NCI-H460 (cell line): ENCODE data around the gene GRSF1. TPM values are rescaled to one million over a fixed set of nuclear protein-coding genes. Genes with fewer than 3 reads are reported as not detected.
"Not testable (repeated sequence)": the region's sequence is repeated elsewhere in the genome, so short reads cannot be mapped to it uniquely, and the experiment has no call there.

Experiments
- DNase-seq: peaks from one replicate; pipeline ENCODE4 v3.0.0-alpha.2; 2016; ENCODE audit warnings: low read depth; ENCODE audit errors: extremely low read depth
- total RNA-seq: library from RNA; depleted of rRNA; stranded (reverse); fragments of >200 nt; shearing (Covaris generic); gene quantifications from 2 replicates; pipeline ENCODE4 v1.2.3, GENCODE V29; 2014

Gene GRSF1
- total RNA-seq, 1 experiment from 2014 or later, result 90.0 TPM

GRCh38 chr4:70838204-70838603, 1.5 kb downstream of the GRSF1 start:
- no peak for DNase-seq

GRCh38 chr4:70836081-70836480, 3.6 kb downstream of the GRSF1 start:
- no peak for DNase-seq

- DNase-seq, result no peak
Observed at GRCh38 chr4:70833675-70834074, 6.0 kb downstream of the GRSF1 start.

- DNase-seq, result no peak
Observed at GRCh38 chr4:70831293-70831692, 8.4 kb downstream of the GRSF1 start.

GRCh38 chr4:70830054-70830453, 9.6 kb downstream of the GRSF1 start:
- no peak for DNase-seq

GRCh38 chr4:70829492-70829891, 10.2 kb downstream of the GRSF1 start:
- no peak for DNase-seq

- no peak for DNase-seq
Observed at GRCh38 chr4:70829015-70829414, 10.7 kb downstream of the GRSF1 start.

GRCh38 chr4:70818921-70819320, 20.8 kb downstream of the GRSF1 start:
- no peak for DNase-seq

GRCh38 chr4:70818173-70818855, 21.4 kb downstream of the GRSF1 start:
- no peak for DNase-seq

- no peak for DNase-seq
Observed at GRCh38 chr4:70816894-70817293, 22.8 kb downstream of the GRSF1 start.

- no peak for DNase-seq
Observed at GRCh38 chr4:70815370-70815769, 24.3 kb downstream of the GRSF1 start.

GRCh38 chr4:70808151-70808550, 31.5 kb downstream of the GRSF1 start:
- no peak for DNase-seq

- no peak for DNase-seq
Observed at GRCh38 chr4:70802928-70803580, 36.6 kb downstream of the GRSF1 start.

- no peak for DNase-seq
Observed at GRCh38 chr4:70801265-70801809, 38.4 kb downstream of the GRSF1 start.

GRCh38 chr4:70793626-70794025, 46.1 kb downstream of the GRSF1 start:
- DNase-seq, result no peak

GRCh38 chr4:70788733-70789132, 51.0 kb downstream of the GRSF1 start:
- DNase-seq, result no peak

GRCh38 chr4:70787496-70787895, 52.2 kb downstream of the GRSF1 start:
- DNase-seq, result no peak

- no peak for DNase-seq
Observed at GRCh38 chr4:70783096-70783495, 56.6 kb downstream of the GRSF1 start.

- DNase-seq, result no peak
Observed at GRCh38 chr4:70778888-70779422, 60.7 kb downstream of the GRSF1 start.

GRCh38 chr4:70772929-70773555, 66.6 kb downstream of the GRSF1 start:
- DNase-seq, result no peak

- not testable (repeated sequence) for DNase-seq
Observed at GRCh38 chr4:70769396-70769795, 70.3 kb downstream of the GRSF1 start.
